GM21526 (cell line): Measurements from ENCODE around the gene CFAP61.
"Not testable (repeated sequence)": the region's sequence is repeated elsewhere in the genome, so short reads cannot be mapped to it uniquely, and the experiment has no call there.

Experiments
- ATAC-seq: cut with Tn5 transposase; IDR thresholded peaks from one replicate; pipeline ENCODE4 v1.9.1; 2021; ENCODE audit warnings: moderate library complexity; ENCODE audit not compliant: unreplicated experiment, low FRiP score

Gene CFAP61

DNA sequence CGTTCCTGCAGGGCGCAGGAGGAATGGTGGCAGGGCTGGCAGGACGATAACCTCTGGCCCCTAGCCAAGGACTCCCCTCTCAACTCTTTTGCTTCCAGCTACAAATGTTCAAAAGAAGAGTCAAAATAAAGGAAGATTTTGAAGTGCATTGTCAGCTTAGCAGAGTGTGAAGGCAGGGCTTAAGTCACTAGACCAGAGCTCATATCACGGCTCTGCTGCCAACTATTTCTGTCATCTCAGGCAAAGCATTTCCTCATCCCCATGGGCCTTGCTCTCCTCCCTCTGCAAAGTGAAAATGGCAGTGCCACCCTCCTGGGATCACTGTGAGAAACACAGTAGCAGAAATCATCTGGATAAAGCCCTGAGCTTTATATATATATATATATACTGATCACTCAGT, 36.7 kb downstream of the CFAP61 start:
- no peak for ATAC-seq

DNA sequence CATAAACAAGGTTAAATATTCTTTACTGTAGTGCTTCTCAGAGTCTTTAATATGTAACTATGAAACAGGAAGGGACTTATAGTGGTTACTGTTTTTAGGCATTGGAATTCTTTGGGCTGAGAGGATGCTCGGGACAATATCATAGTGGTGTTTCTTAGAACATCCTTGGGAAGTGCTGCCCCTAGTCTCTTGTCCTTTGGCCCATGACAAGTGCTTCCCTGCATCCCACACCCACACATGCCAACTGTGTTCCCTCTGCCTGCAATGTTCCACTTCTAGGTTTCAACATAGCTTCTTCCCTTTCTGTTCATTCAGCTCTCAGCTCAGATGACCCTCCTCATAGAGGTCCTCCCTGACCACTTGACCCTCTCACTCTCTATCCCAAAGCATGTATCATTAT, 37.6 kb downstream of the CFAP61 start:
- ATAC-seq: no peak

DNA sequence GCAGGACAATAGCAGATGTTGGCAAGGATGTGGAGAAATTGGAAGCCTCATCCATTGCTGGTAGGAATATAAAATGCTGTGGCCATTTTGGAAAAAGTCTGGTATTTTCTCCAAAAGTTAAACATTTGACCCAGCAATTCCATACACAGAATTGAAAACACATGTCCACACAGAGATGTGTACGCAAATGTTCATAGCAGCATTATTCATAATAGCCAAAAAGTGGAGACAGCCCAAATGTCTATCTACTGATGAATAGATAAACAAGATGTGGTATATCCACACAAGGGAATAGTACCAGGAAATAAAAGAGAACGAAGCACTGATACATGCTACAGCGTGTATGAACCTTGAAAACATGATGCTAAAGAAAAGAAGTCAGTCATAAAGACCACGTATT, 40.5 kb downstream of the CFAP61 start:
- no peak for ATAC-seq

DNA sequence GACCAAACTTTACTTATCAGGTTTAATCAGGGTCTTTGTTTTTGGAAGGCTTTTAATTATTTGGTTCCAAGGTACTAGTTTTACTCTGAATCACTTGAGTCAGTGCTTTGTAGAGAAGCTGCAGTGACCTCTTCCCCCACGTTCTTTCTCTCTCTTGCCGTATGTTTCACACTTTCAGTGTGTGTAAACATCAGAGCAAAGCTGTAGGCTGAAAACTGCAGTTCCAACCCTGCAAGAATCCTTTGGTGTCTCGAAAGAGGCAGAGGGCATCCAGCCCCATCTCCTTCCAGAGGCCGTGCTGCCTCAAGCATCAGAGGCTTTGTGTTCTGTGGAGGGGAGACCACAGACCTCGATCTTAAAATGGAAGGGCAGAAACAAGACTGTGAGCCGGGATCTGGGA, 42.1 kb downstream of the CFAP61 start:
- no peak for ATAC-seq

DNA sequence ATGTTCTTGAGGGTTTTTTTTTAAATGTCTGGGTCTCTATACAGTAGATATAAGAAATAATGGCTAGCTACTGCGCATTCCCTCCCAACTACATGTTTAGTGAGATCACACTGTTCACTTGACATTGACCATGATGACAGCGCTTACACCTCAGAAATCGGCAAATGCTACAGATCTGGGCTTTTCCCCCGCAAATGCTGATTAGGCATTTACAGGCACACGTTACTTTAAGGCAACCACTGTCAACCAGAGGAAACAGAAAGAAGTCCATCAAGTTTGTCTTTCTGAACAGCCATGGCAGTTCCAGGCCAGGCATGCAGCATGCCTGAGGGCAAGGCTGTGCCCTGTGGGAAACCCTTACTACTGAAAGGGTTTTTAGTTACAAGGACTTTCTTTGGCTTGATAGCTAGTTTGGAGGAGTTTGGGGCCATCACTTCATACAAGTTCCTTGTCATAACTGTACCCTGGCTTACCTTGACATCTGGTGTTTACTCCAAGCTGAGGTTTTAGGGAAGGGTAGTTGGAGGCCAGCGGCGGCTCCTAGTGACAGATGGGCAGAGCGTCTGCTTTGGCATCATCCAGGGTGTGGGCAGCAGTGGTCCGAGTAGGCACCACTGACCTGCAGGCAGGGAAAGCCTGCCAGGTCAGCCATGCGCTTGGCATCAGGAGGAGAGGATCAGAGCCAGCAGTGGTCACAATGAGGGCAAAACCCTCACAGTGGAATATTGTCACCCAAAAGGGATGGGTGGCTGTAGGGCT, 43.0 kb downstream of the CFAP61 start:
- no peak for ATAC-seq

DNA sequence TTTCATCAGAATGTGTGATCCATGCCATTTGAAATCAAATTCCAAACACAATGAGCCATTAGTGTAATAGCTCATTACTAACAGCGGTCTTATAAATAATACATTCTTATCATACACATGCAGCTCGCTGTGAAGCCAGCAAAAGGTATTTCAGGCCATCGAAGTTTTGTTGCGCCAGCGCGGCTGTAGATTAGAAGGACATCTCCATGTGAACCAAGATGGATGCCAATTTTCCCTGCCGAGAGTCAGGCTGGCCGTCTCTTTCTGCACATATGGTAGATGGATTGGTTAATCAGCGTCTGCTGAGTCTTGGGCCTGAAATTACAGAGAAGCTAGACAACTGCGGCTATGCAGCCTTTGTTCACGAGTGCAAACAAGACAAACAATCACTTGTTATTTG, 44.1 kb downstream of the CFAP61 start:
- ATAC-seq: no peak

DNA sequence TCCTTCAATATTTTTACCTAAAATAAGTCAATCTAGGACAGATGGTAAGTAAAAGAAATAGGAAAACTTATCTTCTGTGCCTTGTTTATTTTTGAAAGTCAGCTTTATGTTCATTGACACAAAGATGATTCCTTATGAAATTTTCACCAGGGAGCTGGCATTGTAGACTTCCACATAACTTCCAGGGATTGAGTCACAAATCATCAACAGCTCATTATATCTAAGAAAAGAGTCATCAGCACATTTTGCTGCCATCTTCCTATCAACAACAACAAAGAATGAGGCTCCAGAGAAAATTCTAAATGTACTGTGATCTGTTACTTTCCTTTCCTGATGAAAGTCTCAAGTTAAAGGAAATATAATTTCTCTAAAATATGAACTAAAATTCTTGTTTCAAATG, 48.5 kb downstream of the CFAP61 start:
- no peak for ATAC-seq

DNA sequence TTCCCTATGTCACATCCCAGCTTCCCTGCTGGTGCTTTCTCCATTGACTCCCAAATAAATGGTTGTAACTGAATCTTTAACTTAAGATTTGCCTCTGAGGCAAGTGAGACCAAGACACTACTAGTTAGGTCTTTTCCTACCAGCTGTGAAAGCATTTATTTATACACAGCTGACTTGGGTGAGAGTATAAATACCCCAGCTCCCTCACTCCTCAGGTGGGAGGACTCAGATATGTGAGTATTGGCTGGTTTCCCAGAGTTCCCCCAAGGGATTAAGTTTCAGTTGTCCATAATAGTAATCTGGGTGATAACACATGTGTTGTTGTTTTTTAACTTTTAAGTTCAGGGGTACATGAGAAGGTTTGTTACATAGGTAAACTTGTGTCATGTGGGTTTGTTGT, 49.8 kb downstream of the CFAP61 start:
- ATAC-seq: no peak

DNA sequence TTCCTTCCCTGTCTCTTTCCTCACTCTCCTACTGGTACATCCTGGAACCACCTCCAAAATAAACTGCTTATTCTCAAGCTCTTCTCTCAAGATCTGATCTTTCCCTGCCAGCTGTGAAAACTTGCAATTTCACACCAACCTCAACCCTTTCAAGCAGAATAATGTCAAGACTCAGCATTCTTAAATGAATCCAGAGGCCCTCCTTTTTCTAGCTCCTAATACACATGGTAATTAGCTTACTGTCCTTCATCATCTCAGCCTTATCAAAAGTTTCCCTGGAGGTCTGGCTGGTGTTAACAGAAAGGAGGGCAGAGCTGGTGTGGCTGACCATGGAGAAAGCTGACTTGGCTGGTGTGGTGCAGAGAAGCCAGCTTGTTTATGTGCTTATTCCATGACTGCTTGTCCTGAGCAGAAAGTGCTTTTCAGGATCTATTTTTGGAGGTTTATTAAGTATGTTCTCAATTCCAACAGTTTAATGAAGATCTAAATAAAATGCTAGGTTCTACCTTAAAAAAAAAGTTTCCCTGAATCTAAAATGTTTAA, 50.5 kb downstream of the CFAP61 start:
- no peak for ATAC-seq

DNA sequence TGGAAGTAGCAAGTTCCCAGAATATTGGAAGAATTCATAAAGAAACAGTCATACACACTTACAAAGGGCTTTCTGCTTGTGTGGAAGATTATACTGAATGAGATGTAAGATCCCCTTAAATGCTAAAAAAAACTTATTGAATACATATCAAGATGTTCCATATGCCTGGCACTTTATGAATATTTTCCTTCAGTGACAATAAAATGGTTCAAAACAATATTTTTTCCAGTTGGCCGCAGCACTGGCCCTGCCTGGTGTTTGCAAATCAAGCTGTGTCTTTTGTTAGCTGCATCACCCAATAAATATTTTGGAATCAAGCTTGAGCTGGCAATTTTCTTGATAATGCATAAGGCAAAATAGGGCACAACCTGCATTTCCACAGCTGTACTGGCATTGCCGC, 51.2 kb downstream of the CFAP61 start:
- ATAC-seq: no peak

DNA sequence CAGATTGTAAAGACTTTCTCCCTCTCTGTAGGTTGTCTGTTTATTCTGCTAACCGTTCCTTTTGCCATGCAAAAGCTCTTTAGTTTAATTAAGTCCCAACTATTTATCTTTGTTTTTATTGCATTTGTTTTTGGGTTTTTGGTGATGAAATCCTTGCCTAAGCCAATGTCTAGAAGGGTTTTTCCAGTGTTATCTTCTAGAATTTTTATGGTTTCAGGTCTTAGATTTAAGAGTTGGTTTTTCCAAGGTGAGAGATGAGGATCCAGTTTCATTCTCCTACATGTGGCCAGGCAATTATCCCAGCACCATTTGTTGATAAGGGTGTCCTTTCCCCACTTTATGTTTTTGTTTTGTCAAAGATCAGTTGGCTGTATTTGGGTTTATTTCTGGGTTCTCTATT, 70.9 kb downstream of the CFAP61 start:
- ATAC-seq: not testable (repeated sequence)

DNA sequence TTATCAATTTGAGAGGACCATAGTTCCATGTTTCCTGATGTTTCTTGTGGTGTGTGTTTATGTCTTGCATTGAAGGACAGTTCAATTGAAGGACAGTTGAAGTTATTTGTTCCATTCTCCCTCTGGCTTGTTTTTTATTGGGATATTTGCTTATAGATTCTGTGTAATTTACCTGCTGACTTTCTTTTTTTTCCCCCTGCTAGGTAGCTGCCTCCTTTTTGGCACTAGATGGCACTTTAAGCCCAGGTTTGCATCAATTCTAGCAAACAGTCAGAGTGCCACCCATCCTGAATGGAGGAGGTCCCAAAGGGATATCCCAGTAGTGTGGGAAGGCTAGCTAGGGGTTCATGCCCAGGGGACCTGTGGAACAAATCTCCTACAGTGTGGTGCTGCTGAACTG, 78.1 kb downstream of the CFAP61 start:
- no peak for ATAC-seq

DNA sequence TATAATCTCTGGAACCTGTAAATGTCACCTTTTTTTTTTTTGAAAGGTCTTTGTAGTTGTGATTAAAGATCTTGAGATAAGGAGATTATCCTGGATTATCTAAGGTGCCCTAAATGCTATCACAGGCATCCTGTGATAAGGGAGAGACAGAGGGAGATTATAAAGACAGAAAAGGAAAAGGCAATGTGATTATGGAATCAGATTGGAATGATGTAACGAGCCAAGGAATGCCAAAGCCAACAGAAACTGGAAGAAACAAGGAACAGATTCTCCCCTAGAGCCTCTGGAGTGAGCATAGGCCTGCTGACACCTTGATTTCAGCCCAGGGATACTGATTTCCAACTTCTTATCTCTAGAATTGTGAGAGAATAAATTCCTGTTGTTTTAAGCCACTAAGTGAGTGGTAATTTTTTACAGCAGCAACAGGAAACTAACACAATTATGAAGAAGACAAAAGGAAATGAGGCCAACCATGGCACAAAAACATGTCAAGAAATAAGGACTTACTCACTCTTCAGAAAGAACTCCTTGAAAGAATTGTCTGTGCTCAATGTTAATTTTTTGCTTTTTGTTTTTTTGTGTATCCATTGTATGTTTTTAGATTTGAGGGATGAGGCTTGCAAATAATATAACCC, 82.7 kb downstream of the CFAP61 start:
- no peak for ATAC-seq

DNA sequence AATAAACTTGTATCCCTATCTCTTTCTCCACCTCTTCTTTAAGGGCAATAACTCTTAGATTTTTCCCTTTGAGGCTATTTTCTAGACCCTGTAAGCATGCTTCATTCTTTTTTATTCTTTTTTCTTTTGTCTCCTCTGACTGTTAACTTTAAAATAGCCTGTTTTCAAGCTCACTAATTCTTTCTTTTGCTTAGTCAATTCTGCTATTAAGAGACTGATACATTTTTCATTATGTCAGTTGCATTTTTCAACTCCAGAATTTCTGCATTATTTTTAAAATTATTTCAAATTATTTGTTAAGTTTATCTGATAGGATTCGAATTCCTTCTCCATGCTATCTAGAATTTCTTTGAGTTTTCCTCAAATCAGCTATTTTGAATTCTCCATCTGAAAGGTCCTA, 84.0 kb downstream of the CFAP61 start:
- no peak for ATAC-seq

DNA sequence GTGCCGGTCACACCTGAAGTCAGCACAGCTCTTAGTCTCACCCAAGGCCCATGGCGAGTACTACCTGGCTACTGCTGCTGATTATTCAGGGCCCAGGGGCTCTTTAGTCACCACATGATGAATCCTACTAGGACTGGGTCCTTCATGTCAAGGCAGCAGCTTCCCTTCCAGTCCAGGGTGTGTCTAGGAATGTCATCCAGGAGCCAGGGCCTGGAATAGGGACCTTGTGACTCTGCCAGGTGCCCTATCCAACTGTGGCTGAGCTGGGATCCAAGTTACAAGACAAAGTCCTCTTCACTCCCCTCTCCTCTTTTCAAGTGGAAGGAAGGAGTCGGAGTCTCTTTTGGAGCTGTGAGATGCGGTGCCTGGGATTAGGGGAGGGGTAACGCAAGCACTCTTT, 85.5 kb downstream of the CFAP61 start:
- ATAC-seq: no peak

DNA sequence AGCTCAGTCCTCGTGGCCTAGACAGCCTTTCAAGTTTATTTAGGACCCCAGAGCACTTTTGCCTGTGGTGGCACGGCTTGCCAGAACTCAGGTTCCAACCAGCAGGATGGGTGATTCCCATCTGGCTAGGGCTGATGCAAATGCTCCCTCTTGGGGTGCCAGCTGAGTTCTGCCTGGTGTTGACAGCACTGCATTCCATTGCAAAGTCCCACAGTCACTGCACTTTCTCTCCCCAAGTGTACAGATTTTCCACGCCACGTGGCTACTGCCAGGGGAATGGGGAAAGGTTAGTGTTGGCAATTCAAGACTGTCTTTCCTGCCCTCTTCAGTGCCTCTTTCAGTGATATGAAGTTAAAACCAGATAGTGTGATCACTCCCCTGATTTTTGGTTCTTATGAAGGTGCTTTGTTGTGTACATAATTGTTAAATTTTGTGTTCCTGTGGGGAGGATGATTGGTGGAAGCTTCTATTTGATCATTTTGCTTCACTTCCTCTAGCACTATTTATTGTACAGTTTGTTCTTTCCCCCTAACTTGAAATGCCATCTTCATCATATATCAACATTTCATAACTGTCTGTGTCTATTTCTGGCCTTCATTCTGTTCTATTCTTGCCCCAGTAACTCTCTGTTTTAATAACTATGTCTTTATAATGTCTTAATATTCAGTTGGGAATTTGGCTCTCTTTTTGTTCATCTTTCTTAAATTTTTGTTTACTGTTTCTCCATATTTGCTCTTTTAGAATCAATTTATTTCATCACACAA, 86.2 kb downstream of the CFAP61 start:
- ATAC-seq: no peak

DNA sequence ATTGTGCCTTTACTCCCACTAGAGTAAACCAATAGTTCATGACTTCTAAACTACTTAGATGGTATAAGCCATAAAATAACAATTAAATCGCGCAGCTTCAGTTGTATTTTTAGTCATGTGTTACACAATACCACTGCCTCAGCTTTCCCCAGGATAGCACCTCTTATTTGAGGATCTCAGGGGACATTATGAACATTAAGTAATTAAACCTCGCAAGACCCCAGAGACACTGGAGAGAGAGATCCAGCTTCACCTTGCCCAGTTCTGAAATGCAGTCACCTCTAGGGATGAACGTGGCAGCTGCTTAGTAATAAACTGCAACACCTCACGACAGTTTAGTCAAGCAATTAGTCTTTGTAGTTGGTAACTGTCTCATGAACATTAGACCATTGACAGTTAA, 87.1 kb downstream of the CFAP61 start:
- no peak for ATAC-seq

DNA sequence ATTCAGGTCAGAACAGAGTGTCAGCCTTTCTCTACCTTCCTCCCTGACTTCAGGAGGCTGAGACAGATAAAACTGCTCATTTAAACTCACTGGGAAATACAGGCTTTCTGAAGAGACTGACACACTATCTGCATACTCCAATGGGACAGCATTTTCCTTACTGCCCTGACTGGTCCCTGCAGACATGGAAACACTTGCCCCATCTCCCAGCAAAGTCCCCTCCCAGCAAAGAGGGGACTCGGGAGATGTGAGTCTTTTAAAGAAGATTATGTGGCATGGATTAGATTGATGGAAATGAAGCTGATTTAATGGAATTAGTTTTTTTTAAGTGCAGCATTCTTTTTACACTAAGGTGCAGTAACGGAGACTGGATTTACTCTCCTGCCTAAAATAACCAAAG, 90.8 kb downstream of the CFAP61 start:
- ATAC-seq: no peak

DNA sequence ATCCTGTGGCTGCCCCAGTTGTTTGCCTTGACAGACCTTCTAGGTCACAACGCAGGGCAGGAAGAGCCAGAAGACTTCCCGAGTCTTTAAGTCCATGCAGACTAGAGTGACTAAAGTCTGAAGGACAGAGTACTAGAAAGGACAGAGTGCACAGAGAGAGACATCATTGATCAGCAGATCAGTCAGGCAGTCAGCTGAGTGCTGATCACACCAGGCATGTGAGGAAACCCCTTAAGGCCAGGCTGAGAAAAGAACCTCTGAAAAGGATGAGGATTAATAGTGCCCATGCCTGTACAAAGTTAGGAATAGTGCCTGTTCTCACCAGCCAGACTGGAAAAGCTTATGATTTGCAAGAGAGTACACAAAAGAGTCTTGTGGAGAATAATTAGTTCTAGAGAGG, 91.3 kb downstream of the CFAP61 start:
- ATAC-seq: no peak

DNA sequence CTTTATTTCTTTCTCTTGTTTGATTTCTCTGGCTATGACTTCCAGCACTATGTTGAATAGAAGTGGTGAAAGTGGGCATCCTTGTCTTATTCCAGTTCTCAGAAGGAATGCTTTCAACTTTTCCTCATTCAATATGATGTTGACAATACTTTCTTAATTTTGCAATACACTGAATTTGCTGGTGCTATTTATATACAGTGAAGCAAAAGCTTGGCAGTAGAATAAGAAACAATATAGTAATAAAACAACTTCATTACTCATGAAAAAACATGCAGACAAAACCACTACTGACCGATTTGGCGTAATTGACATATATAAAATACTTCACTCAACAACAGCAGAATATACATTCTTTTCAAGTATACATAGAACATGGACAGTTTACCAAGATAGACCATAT, 96.4 kb downstream of the CFAP61 start:
- no peak for ATAC-seq

DNA sequence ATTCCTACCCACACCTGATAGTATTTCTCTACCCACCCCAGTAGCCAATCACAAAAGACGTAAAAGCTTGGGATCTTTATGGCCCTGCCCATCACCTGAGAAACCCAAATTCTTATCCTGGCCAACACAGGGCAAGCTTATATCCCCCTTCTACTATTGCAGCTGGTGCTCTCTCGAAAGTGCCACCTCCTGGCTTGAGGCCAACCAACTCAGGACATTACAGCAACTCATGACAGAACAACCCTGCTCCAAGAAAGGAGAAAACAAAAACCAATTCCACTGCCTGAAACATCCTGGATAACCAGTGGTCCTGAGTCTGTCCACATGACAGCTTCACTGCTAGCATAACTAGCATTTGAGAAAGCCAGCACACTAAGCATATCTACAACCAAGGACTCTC, 97.9 kb downstream of the CFAP61 start:
- no peak for ATAC-seq

DNA sequence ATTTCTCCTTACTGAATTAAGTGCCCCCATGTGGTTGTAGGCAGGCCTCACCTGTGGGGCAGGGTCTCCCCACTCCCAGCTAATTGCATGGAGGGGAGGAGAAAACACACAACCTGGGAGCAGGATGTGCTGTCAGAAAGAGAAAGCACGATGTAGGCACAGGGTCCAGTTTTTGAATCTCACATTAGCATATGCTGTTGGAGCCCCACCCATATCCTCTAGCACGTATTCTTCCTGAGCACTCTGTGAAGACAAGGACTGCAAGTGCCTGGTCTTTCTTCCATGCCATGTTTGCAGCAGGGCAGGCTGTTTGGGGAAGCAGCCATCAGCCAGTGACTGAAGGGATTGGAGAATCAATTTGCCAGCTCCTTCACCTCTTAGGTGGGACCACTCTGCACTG, 108.2 kb downstream of the CFAP61 start:
- ATAC-seq: no peak
